ENCODE measurements around the gene MAT2B. TPM values are rescaled to one million over a fixed set of nuclear protein-coding genes. Genes with fewer than 3 reads are reported as not detected.

The MAT2B gene
- total and polyA plus RNA-seq, 11 donors = 33.8 to 61.6 (median 57.8) TPM

- Histone ChIP-seq H3K4me3 (no peak overlapping the region), H3K9me3 (no peaks in the 10 kb centered on the region), H3K27me3 (no peaks in the 10 kb centered on the region), H3K27ac (no peak overlapping the region), H3K4me1 (no peaks in the 10 kb centered on the region), H3K36me3 (peaks cover 0 to 2% (median 0%) of the 10 kb centered on the region in 9 donors)
- TF ChIP-seq CTCF (IDR thresholded peaks at IDR 0.05) = no peak
- TF ChIP-seq POLR2A (IDR thresholded peaks at IDR 0.05) = no peak
- ATAC-seq (no peak), DNase-seq (no peak)
- intact Hi-C loops (cut with DNase I) = loop anchor here in 1 of 10 donors (10.0 kb wide), 1 partner anchor 51 kb away; no protein-coding TSS in a partner anchor
- 92 to 100% (median 97%) methylated on average over 1 of the region's 1 CpG for WGBS, 4 donors
These were observed 9.1 kb upstream of the MAT2B start for GRCh38 chr5:163496286-163496685.

- ATAC-seq (no peak), DNase-seq (no peak)
- no peaks in the 10 kb centered on the region for H3K36me3 ChIP-seq
- 88 to 91% (median 89%) methylated on average over 3 of the region's 3 CpGs for WGBS, 4 donors
- H3K27ac ChIP-seq = no peak overlapping the region
- H3K4me1 ChIP-seq = peaks cover 0 to 3% (median under 1%) of the 10 kb centered on the region in 12 donors
- no peak overlapping the region for H3K4me3 ChIP-seq
- no peaks in the 10 kb centered on the region for H3K27me3 ChIP-seq
- intact Hi-C loops (cut with DNase I) = loop anchor here in 1 of 10 donors (10.0 kb wide), 1 partner anchor 53 kb away; no protein-coding TSS in a partner anchor
- H3K9me3 ChIP-seq = no peaks in the 10 kb centered on the region
- TF ChIP-seq CTCF (IDR thresholded peaks at IDR 0.05) (no peak), POLR2A (IDR thresholded peaks at IDR 0.05) (no peak)
These were observed 8.1 kb upstream of the MAT2B start for GRCh38 chr5:163497315-163497714.

DNA sequence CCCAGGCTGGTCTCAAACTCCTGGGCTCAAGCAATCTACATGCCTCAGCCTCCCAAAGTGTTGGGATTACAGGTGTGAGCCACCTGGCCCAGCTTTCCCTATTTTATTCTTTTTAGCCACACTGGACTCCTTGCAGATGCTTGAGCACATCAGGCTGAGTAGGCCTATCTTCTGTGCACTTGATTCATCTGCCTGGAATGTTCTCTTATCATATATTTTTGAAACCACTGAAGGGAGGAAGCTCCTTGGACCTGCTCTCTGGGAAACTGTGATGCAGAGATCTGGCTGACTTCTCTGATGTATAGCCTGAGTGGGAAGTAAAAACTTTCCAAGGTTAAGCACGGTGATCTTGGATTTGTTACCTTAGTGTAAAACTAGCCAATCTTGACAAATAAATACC, 6.5 kb upstream of the MAT2B start:
- intact Hi-C loops (cut with DNase I) = loop anchor here in 1 of 10 donors (10.0 kb wide), 1 partner anchor 54 kb away; no protein-coding TSS in a partner anchor

GRCh38 chr5:163502521-163502920, 2.9 kb upstream of the MAT2B start:
- intact Hi-C loops (cut with DNase I) = loop anchor here in 5 of 10 donors (2.0 to 5.0 kb wide), 2 partner anchors 40 to 42 kb away; partner anchors contain the start of genes HMMR (in 5 of the 5) and NUDCD2 (in 5 of the 5)
- peak overlapping the region in 11 of 12 donors; percentile 56 to 90 (median 77) for H3K4me3 ChIP-seq
- 49 to 63% (median 53%) methylated on average over 8 of the region's 8 CpGs for WGBS, 4 donors
- no peak for ATAC-seq
- H3K4me1 ChIP-seq = peaks cover 1 to 30% (median 18%) of the 10 kb centered on the region in 12 donors
- H3K36me3 ChIP-seq = no peaks in the 10 kb centered on the region
- H3K9me3 ChIP-seq = no peaks in the 10 kb centered on the region
- DNase-seq = no peak
- H3K27ac ChIP-seq = peak overlapping the region in 11 of 12 donors; percentile 89 to 99 (median 96)
- no peaks in the 10 kb centered on the region for H3K27me3 ChIP-seq
- TF ChIP-seq POLR2A (IDR thresholded peaks at IDR 0.05) (no peak), CTCF (IDR thresholded peaks at IDR 0.05) (no peak)

More for the DNA sequence above, 6.5 kb upstream of the MAT2B start:
- H3K4me3 ChIP-seq = no peak overlapping the region
- WGBS, 4 donors = 85 to 100% (median 90%) methylated on average over 1 of the region's 1 CpG
- H3K27me3 ChIP-seq = no peaks in the 10 kb centered on the region
- no peak for TF ChIP-seq POLR2A (IDR thresholded peaks at IDR 0.05)
- TF ChIP-seq CTCF (IDR thresholded peaks at IDR 0.05) = no peak
- no peak overlapping the region for H3K27ac ChIP-seq
- no peaks in the 10 kb centered on the region for H3K36me3 ChIP-seq
- no peak for DNase-seq
- H3K4me1 ChIP-seq = peaks cover 0 to 16% (median 7%) of the 10 kb centered on the region in 12 donors
- ATAC-seq = no peak
- H3K9me3 ChIP-seq = no peaks in the 10 kb centered on the region

Data from heart left ventricle (tissue), 16 donors.